ENCODE measurements around the gene GRAMD1B. TPM values are rescaled to one million over a fixed set of nuclear protein-coding genes. Genes with fewer than 3 reads are reported as not detected.

Gene GRAMD1B
- total and polyA plus RNA-seq, 4 donors = 0.29 to 2.6 (median 1.3) TPM

DNA sequence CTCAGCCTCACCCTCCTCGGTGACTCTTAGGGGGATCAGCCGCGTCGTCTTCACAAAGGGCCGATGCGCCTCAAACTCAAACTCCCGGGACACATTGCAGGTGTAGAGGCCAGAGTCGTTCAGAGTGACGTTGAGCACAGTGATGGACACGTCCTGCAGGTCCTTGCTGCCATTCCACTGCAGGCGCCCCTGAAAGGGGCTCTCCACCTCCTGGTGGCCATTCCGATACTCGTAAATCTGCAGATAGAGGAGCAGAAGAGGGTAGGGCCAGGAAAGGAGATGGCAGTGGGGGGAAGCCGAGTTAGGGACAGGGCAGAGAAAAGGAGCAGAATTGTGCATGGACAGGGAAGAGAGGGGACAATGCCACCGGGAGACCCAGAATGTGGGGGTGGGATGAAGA lies 212.4 kb downstream of the GRAMD1B start:
- H3K4me3 ChIP-seq (ENCODE audit: low read depth in 1 of 3, low read length in 3 of 3) = no peak overlapping the region

More for the DNA sequence above, 212.4 kb downstream of the GRAMD1B start:
- Histone ChIP-seq H3K9me3 (ENCODE audit: control insufficient read depth in 4 of 4, low read length in 3 of 4) (no peaks in the 10 kb centered on the region), H3K27me3 (ENCODE audit: control insufficient read depth in 4 of 4, insufficient read depth in 4 of 4, low read length in 3 of 4) (no peaks in the 10 kb centered on the region), H3K36me3 (ENCODE audit: control insufficient read depth in 4 of 4, insufficient read depth in 3 of 4, low read depth in 1 of 4, low read length in 3 of 4) (no peaks in the 10 kb centered on the region), H3K9ac (ENCODE audit: low read depth in 1 of 2, low read length in 2 of 2) (no peak overlapping the region), H3K27ac (ENCODE audit: low read depth in 1 of 2, low read length in 2 of 2) (no peak overlapping the region), H3K4me1 (ENCODE audit: control insufficient read depth in 4 of 4, insufficient read depth in 4 of 4, low read length in 3 of 4) (no peaks in the 10 kb centered on the region)
- no peak for DNase-seq (ENCODE audit: low spot score)
- WGBS = 87% methylated on average over 15 of the region's 15 CpGs
- TF ChIP-seq, protein P1, sequence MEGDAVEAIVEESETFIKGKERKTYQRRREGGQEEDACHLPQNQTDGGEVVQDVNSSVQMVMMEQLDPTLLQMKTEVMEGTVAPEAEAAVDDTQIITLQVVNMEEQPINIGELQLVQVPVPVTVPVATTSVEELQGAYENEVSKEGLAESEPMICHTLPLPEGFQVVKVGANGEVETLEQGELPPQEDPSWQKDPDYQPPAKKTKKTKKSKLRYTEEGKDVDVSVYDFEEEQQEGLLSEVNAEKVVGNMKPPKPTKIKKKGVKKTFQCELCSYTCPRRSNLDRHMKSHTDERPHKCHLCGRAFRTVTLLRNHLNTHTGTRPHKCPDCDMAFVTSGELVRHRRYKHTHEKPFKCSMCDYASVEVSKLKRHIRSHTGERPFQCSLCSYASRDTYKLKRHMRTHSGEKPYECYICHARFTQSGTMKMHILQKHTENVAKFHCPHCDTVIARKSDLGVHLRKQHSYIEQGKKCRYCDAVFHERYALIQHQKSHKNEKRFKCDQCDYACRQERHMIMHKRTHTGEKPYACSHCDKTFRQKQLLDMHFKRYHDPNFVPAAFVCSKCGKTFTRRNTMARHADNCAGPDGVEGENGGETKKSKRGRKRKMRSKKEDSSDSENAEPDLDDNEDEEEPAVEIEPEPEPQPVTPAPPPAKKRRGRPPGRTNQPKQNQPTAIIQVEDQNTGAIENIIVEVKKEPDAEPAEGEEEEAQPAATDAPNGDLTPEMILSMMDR (IDR thresholded peaks at IDR 0.05; ENCODE audit: low read depth, low read length, missing input control) = no peak
- no peak for TF ChIP-seq TAF1 (conservative IDR thresholded peaks at IDR 0.05)
- no peak for TF ChIP-seq RAD21 (IDR thresholded peaks at IDR 0.05)
- TF ChIP-seq RXRA (IDR thresholded peaks at IDR 0.05) = no peak
- TF ChIP-seq YY1 (IDR thresholded peaks at IDR 0.05) = no peak
- TF ChIP-seq ATF3 (IDR thresholded peaks at IDR 0.05) = no peak
- no peak for TF ChIP-seq ZBTB33 (IDR thresholded peaks at IDR 0.05)
- no peak for TF ChIP-seq HNF4G (IDR thresholded peaks at IDR 0.05)
- TF ChIP-seq EGR1 (IDR thresholded peaks at IDR 0.05; ENCODE audit: low read depth in 2 of 2) = no peak
- TF ChIP-seq JUND (IDR thresholded peaks at IDR 0.05) = no peak
- TF ChIP-seq FOXA2 (IDR thresholded peaks at IDR 0.05) = no peak
- no peak for TF ChIP-seq FOXA1 (IDR thresholded peaks at IDR 0.05)
- no peak for TF ChIP-seq HNF4A (conservative IDR thresholded peaks at IDR 0.05)
- no peak for TF ChIP-seq GABPA (IDR thresholded peaks at IDR 0.05 in 1 of 2, conservative IDR thresholded peaks at IDR 0.05 in 1 of 2)
- TF ChIP-seq MAX (IDR thresholded peaks at IDR 0.05) = no peak
- TF ChIP-seq SP1 (IDR thresholded peaks at IDR 0.05) = no peak
- TF ChIP-seq NR2F2 (IDR thresholded peaks at IDR 0.05) = no peak
- TF ChIP-seq REST (IDR thresholded peaks at IDR 0.05) = no peak

Data from liver (tissue), 9 donors.